Panc1 (cell line): ENCODE data around the gene SULT4A1. TPM values are rescaled to one million over a fixed set of nuclear protein-coding genes. Genes with fewer than 3 reads are reported as not detected.

Source experiments
- ATAC-seq: fragments of 200-7000 bp; cut with Tn5 transposase; 2 replicates; pipeline ENCODE4 v1.9.1; 2020; ENCODE audit warnings: mild to moderate bottlenecking, moderate library complexity
- BruUV-seq: library from RNA; stranded (reverse); fragments of 400-500 nt; replicated peaks from 2 replicates; lab custom pipeline; 2021; lab: Mats Ljungman, UMichigan
- CTCF ChIA-PET: fragments of 300-600 bp; sonication (Branson Sonifier 250); formaldehyde crosslinking; loops from one replicate; lab custom pipeline; 2022; ENCODE audit warnings: antibody characterized with exemption; lab: Charles Lee
- POLR2A ChIA-PET: fragments of 300-600 bp; sonication (Branson Sonifier 250); formaldehyde crosslinking; loops from one replicate; lab custom pipeline; 2022; ENCODE audit warnings: antibody characterized with exemption; lab: Charles Lee
- DNase-seq: peaks from one replicate; pipeline ENCODE4 v3.0.0-alpha.2; 2010; ENCODE audit warnings: low read depth, low spot score
- H3K27ac ChIP-seq: 2 replicates; pipeline ENCODE4 v1.5.1; 2011; ENCODE audit warnings: mild to moderate bottlenecking, low read length, inconsistent platforms
- H3K27me3 ChIP-seq: fragments of 200-500 bp; sonication (Bioruptor generic); 2 replicates; pipeline ENCODE4 v1.6.0; 2014; ENCODE audit warnings: low read length, inconsistent platforms; ENCODE audit not compliant: control insufficient read depth, insufficient read depth
- H3K36me3 ChIP-seq: fragments of 200-500 bp; sonication (Bioruptor generic); 2 replicates; pipeline ENCODE4 v1.5.1; 2014; ENCODE audit warnings: inconsistent platforms, mild to moderate bottlenecking, low read length, moderate library complexity; ENCODE audit not compliant: control insufficient read depth, insufficient read depth
- H3K4me1 ChIP-seq: 2 replicates; pipeline ENCODE4 v1.5.1; 2011; ENCODE audit warnings: inconsistent platforms, mild to moderate bottlenecking, low read length, moderate library complexity; ENCODE audit not compliant: control insufficient read depth, insufficient read depth
- H3K4me3 ChIP-seq, 2 experiments: 2 replicates each; pipeline ENCODE4 v1.5.1; 2011 to 2012; ENCODE audit warnings: low read depth in 2 of 2, low read length in 2 of 2, mild to moderate bottlenecking in 2 of 2, inconsistent platforms in 1 of 2, moderate library complexity in 1 of 2
- H3K9me3 ChIP-seq: fragments of 200-500 bp; sonication (Bioruptor generic); 2 replicates; pipeline ENCODE4 v1.5.1; 2014; ENCODE audit warnings: low read depth, mild to moderate bottlenecking, inconsistent platforms, low read length, moderate library complexity; ENCODE audit not compliant: control insufficient read depth, insufficient read depth
- POLR2AphosphoS5 ChIP-seq: IDR thresholded peaks from 2 replicates; pipeline ENCODE4 v1.6.1; 2012; ENCODE audit warnings: mild to moderate bottlenecking, low read depth, low read length, moderate library complexity
- SIN3A ChIP-seq: IDR thresholded peaks from 2 replicates; pipeline ENCODE4 v1.6.1; 2012; ENCODE audit warnings: low read depth, mild to moderate bottlenecking, low read length, moderate library complexity, borderline replicate concordance; ENCODE audit not compliant: insufficient read depth
- TCF7L2 ChIP-seq: IDR thresholded peaks from 2 replicates; pipeline ENCODE4 v1.6.1; 2011; ENCODE audit warnings: mild to moderate bottlenecking, low read depth, low read length, inconsistent platforms
- in situ Hi-C: cut with HindIII; loops from 2 replicates; pipeline ENCODE4 v1.10.0; 2016; ENCODE audit warnings: low sequenced_read_pairs, low pct_unique_long_range_greater_than_20kb
- intact Hi-C: fragments of 100-400 bp; cut with micrococcal nuclease; formaldehyde crosslinking; loops from one replicate; pipeline ENCODE4 v1.10.0; 2022; ENCODE audit not compliant: unreplicated experiment
- total RNA-seq: library from RNA; stranded (reverse); gene quantifications from one replicate; pipeline ENCODE4 v1.2.1, GENCODE V29; 2021; ENCODE audit not compliant: unreplicated experiment
- TF ChIP-seq, protein P1 (sequence below): fragments of 450-650 bp; IDR thresholded peaks from 2 replicates; pipeline ENCODE4 v1.5.1; 2017; ENCODE audit warnings: mild to moderate bottlenecking
- TF ChIP-seq, protein P2 (sequence below), 2 experiments: IDR thresholded peaks; 2 replicates each; pipeline ENCODE4 v1.6.1; 2011 to 2012; ENCODE audit warnings: low read depth in 2 of 2, control low read depth in 1 of 2, low read length in 1 of 2, mild to moderate bottlenecking in 1 of 2, moderate library complexity in 1 of 2; ENCODE audit not compliant: insufficient read depth in 1 of 2

SULT4A1 gene
- total RNA-seq, 1 experiment from 2014 or later = 12.0 TPM

DNA sequence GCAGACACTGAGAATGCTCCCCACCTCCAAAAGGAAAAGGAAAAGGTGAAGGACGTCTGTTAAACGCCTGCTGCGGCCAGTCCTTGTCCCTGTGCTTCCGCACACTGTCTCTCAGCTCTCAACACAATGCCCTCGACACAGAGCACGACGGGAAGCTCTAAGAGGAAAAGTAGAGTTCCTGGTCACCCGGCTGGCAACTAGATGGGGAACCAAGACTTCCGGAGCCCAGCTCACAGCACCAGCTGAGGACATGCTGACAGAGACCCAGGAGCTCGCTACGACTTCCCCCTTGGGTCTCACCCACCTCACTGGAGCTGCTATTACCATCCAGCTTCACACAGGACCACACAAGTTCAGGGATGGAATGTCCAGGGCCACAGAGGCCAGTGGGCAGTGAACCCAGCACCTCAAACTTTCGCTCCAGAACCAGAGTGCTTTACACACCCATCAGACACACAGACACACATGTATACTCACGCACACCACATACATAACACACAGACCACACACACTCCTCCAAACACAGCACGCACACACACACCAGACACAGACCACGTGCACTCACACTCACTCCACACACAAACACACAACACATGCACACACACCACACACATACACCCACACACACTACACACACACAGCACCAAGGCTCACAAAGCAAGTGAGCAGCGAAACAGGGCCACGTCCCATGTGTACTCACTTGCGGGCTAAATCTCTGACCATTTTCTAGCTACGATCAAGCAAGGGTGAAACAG is 9.6 kb downstream of the SULT4A1 start:
- Histone ChIP-seq H3K27ac (no peak overlapping the region), H3K9me3 (no peaks in the 10 kb centered on the region), H3K36me3 (no peaks in the 10 kb centered on the region), H3K27me3 (no peaks in the 10 kb centered on the region), H3K4me1 (no peaks in the 10 kb centered on the region), H3K4me3 (no peak overlapping the region)
- DNase-seq (no peak), ATAC-seq (no peak)
- ChIA-PET CTCF (no interaction called here), POLR2A (no interaction called here)
- intact Hi-C loops = no loop called here
- in situ Hi-C loops = no loop called here
- BruUV-seq = no TSS peak
- TF ChIP-seq POLR2AphosphoS5 = no peak
- TF ChIP-seq, protein P1, sequence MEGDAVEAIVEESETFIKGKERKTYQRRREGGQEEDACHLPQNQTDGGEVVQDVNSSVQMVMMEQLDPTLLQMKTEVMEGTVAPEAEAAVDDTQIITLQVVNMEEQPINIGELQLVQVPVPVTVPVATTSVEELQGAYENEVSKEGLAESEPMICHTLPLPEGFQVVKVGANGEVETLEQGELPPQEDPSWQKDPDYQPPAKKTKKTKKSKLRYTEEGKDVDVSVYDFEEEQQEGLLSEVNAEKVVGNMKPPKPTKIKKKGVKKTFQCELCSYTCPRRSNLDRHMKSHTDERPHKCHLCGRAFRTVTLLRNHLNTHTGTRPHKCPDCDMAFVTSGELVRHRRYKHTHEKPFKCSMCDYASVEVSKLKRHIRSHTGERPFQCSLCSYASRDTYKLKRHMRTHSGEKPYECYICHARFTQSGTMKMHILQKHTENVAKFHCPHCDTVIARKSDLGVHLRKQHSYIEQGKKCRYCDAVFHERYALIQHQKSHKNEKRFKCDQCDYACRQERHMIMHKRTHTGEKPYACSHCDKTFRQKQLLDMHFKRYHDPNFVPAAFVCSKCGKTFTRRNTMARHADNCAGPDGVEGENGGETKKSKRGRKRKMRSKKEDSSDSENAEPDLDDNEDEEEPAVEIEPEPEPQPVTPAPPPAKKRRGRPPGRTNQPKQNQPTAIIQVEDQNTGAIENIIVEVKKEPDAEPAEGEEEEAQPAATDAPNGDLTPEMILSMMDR = no peak
- TF ChIP-seq, protein P2, sequence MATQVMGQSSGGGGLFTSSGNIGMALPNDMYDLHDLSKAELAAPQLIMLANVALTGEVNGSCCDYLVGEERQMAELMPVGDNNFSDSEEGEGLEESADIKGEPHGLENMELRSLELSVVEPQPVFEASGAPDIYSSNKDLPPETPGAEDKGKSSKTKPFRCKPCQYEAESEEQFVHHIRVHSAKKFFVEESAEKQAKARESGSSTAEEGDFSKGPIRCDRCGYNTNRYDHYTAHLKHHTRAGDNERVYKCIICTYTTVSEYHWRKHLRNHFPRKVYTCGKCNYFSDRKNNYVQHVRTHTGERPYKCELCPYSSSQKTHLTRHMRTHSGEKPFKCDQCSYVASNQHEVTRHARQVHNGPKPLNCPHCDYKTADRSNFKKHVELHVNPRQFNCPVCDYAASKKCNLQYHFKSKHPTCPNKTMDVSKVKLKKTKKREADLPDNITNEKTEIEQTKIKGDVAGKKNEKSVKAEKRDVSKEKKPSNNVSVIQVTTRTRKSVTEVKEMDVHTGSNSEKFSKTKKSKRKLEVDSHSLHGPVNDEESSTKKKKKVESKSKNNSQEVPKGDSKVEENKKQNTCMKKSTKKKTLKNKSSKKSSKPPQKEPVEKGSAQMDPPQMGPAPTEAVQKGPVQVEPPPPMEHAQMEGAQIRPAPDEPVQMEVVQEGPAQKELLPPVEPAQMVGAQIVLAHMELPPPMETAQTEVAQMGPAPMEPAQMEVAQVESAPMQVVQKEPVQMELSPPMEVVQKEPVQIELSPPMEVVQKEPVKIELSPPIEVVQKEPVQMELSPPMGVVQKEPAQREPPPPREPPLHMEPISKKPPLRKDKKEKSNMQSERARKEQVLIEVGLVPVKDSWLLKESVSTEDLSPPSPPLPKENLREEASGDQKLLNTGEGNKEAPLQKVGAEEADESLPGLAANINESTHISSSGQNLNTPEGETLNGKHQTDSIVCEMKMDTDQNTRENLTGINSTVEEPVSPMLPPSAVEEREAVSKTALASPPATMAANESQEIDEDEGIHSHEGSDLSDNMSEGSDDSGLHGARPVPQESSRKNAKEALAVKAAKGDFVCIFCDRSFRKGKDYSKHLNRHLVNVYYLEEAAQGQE (IDR thresholded peaks at IDR 0.05; ENCODE audit: insufficient read depth in 1 of 2, low read depth in 2 of 2, low read length in 1 of 2) = no peak
- no peak for TF ChIP-seq SIN3A

DNA sequence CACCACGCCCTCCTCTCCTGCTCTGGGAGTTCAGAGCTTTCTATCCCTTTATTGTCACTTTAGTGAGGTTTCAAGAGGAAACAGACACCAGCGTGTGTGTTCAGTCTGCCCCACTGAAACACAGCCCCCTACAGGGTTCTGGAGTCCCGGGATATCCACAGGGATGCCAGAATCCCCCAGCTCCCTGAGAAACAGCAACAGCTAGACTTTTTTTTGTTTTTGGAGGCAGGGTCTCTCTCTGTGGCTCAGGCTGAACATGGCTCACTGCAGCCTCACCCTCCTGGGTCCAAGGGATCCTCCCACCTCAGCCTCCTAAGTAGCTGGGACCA is 10.4 kb downstream of the SULT4A1 start:
- BruUV-seq = no TSS peak
- H3K4me1 ChIP-seq = no peaks in the 10 kb centered on the region
- in situ Hi-C loops = no loop called here

DNA sequence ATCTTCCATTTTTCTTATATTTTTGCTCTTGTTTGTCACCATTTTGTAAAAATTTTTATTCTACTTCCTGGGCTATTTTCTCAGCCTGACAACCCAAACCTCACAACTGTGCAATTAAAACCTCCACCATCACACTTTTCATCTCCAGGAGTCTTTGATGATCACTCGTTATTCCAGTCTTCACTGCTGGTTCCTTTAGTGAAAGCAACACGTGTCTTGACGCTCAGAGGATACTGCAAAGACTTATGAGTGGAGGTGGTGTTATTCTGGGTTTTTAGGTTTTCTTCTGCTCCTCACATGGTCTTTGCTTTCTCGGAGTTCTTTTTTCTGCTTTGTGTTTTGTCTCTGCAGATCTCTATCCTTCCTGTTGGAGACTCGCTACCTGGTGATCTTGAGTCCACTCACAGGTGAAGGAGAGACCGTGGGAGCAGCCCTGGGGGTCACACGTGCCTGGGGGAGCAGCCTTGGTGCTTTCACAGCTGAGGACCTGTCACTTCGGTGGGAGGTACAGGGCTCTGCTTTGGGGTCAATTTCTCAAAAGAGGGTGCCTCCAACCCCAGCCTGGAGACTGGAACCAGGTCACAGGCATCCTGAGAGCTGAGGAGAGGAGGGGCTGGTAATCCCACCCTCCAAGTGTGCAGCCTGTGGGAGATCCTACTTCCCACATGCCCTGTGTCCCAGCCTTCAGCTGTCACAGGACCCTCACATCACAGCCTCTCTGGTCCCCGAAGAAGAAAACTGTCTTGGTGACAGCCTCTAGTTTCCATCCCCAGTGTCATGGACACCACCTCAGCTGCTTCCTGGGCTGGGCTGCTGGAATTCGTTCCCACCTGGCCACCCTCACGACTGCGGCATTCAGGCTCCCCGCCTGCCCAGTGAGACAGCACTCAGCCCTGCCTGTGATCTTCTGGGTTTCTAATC is 11.0 kb downstream of the SULT4A1 start:
- TF ChIP-seq TCF7L2 (no peak), POLR2AphosphoS5 (no peak)
- TF ChIP-seq, protein P1 = no peak
- ChIA-PET CTCF (interaction anchor here (0.5 kb wide), 1 partner anchor 277 kb away, joined by 3 read pairs; no protein-coding TSS in a partner anchor), POLR2A (no interaction called here)
- Histone ChIP-seq H3K9me3 (no peaks in the 10 kb centered on the region), H3K27ac (no peak overlapping the region), H3K4me1 (no peaks in the 10 kb centered on the region), H3K27me3 (no peaks in the 10 kb centered on the region), H3K36me3 (no peaks in the 10 kb centered on the region), H3K4me3 (no peak overlapping the region)
- no TSS peak for BruUV-seq
- no peak for ATAC-seq
- in situ Hi-C loops (no loop called here), intact Hi-C loops (no loop called here)
- no peak for DNase-seq

More for the DNA sequence above, 10.4 kb downstream of the SULT4A1 start:
- ChIA-PET CTCF (no interaction called here), POLR2A (no interaction called here)
- Histone ChIP-seq H3K9me3 (no peaks in the 10 kb centered on the region), H3K36me3 (no peaks in the 10 kb centered on the region), H3K27ac (no peak overlapping the region), H3K4me3 (no peak overlapping the region), H3K27me3 (no peaks in the 10 kb centered on the region)
- intact Hi-C loops = no loop called here
- DNase-seq (no peak), ATAC-seq (no peak)
- no peak for TF ChIP-seq TCF7L2
